IPS DF 4.7 (cell line): ENCODE measurements around the gene UCHL3.

Source experiments
- DNase-seq: peaks from one replicate; pipeline ENCODE4 v3.0.0-alpha.2; 2013; ENCODE audit warnings: low spot score; ENCODE audit errors: extremely low read depth

UCHL3 gene

GRCh38 chr13:75547917-75548316, 1.7 kb upstream of the UCHL3 start:
- no peak for DNase-seq

- DNase-seq: no peak
Measured at GRCh38 chr13:75550159-75550567, 572 bp downstream of the UCHL3 start.

GRCh38 chr13:75554464-75554863, 4.9 kb downstream of the UCHL3 start:
- no peak for DNase-seq

GRCh38 chr13:75554981-75555380, 5.4 kb downstream of the UCHL3 start:
- DNase-seq: no peak

GRCh38 chr13:75555836-75556235, 6.2 kb downstream of the UCHL3 start:
- no peak for DNase-seq

- no peak for DNase-seq
Measured at GRCh38 chr13:75556961-75557360, 7.4 kb downstream of the UCHL3 start.

- no peak for DNase-seq
Measured at GRCh38 chr13:75558145-75558840, 8.7 kb downstream of the UCHL3 start.

- no peak for DNase-seq
Measured at GRCh38 chr13:75566658-75567057, 17.1 kb downstream of the UCHL3 start.

GRCh38 chr13:75569576-75569975, 20.0 kb downstream of the UCHL3 start:
- DNase-seq: no peak

GRCh38 chr13:75579529-75579928, 29.9 kb downstream of the UCHL3 start:
- no peak for DNase-seq

- no peak for DNase-seq
Measured at GRCh38 chr13:75581874-75582640, 32.5 kb downstream of the UCHL3 start.

GRCh38 chr13:75583091-75583490, 33.5 kb downstream of the UCHL3 start:
- no peak for DNase-seq

GRCh38 chr13:75585153-75585552, 35.6 kb downstream of the UCHL3 start:
- DNase-seq: no peak

- peak; percentile 44 for DNase-seq
Measured at GRCh38 chr13:75587679-75588078, 38.1 kb downstream of the UCHL3 start.

GRCh38 chr13:75596657-75597182, 47.1 kb downstream of the UCHL3 start:
- no peak for DNase-seq

GRCh38 chr13:75600371-75600770, 50.8 kb downstream of the UCHL3 start:
- DNase-seq: no peak

- DNase-seq: no peak
Measured at GRCh38 chr13:75603038-75603437, 53.4 kb downstream of the UCHL3 start.

- DNase-seq: no peak
Measured at GRCh38 chr13:75607447-75607846, 57.9 kb downstream of the UCHL3 start.

- no peak for DNase-seq
Measured at GRCh38 chr13:75610466-75610865, 60.9 kb downstream of the UCHL3 start.

- DNase-seq: no peak
Measured at GRCh38 chr13:75612354-75612753, 62.8 kb downstream of the UCHL3 start.

GRCh38 chr13:75617230-75617629, 67.6 kb downstream of the UCHL3 start:
- no peak for DNase-seq

- no peak for DNase-seq
Measured at GRCh38 chr13:75618308-75618707, 68.7 kb downstream of the UCHL3 start.

GRCh38 chr13:75620020-75620419, 70.4 kb downstream of the UCHL3 start:
- no peak for DNase-seq
